Stimulated activated CD4-positive, alpha-beta T cell treated with anti-CD3 and anti-CD28 coated beads, Interleukin-2, amount 100 ng/mL, for 24 hours (primary cell): Measurements from ENCODE around the gene PRMT7.

Source experiments
- DNase-seq, 2 donors: peaks; one replicate each; pipeline ENCODE4 v3.0.0-alpha.2; 2020

Gene PRMT7

GRCh38 chr16:68309799-68310198 lies 1.0 kb upstream of the PRMT7 start:
- no peak for DNase-seq

GRCh38 chr16:68310437-68310773 lies 414 bp upstream of the PRMT7 start:
- DNase-seq, result no peak

- DNase-seq, result no peak
These were observed 2.3 kb downstream of the PRMT7 start for GRCh38 chr16:68313116-68313515.

GRCh38 chr16:68319185-68319908 lies 8.5 kb downstream of the PRMT7 start:
- DNase-seq, result peak; percentile 42 to 54

- no peak for DNase-seq
These were observed 13.5 kb downstream of the PRMT7 start for GRCh38 chr16:68324336-68324735.

- no peak for DNase-seq
These were observed 14.1 kb downstream of the PRMT7 start for GRCh38 chr16:68324780-68325357.

- DNase-seq, result peak; percentile 78 to 81
These were observed 17.5 kb downstream of the PRMT7 start for GRCh38 chr16:68328151-68328859.

- DNase-seq, result no peak
These were observed 18.1 kb downstream of the PRMT7 start for GRCh38 chr16:68328860-68329390.

- DNase-seq, result no peak
These were observed 21.1 kb downstream of the PRMT7 start for GRCh38 chr16:68331879-68332410.

- DNase-seq, result no peak
These were observed 21.7 kb downstream of the PRMT7 start for GRCh38 chr16:68332411-68333121.

- no peak for DNase-seq
These were observed 24.4 kb downstream of the PRMT7 start for GRCh38 chr16:68335175-68335574.

GRCh38 chr16:68338326-68339119 lies 27.7 kb downstream of the PRMT7 start:
- no peak for DNase-seq

GRCh38 chr16:68339214-68339613 lies 28.4 kb downstream of the PRMT7 start:
- no peak for DNase-seq

- no peak for DNase-seq
These were observed 31.8 kb downstream of the PRMT7 start for GRCh38 chr16:68342620-68343019.

- no peak for DNase-seq
These were observed 32.3 kb downstream of the PRMT7 start for GRCh38 chr16:68343137-68343536.

GRCh38 chr16:68344252-68344651 lies 33.4 kb downstream of the PRMT7 start:
- DNase-seq, result no peak

GRCh38 chr16:68345351-68345810 lies 34.6 kb downstream of the PRMT7 start:
- no peak for DNase-seq

GRCh38 chr16:68345958-68346635 lies 35.3 kb downstream of the PRMT7 start:
- DNase-seq, result no peak

- DNase-seq, result no peak
These were observed 36.2 kb downstream of the PRMT7 start for GRCh38 chr16:68346892-68347480.

GRCh38 chr16:68347605-68348004 lies 36.8 kb downstream of the PRMT7 start:
- no peak for DNase-seq
